Esophagus muscularis mucosa (tissue), 4 donors: ENCODE measurements around the gene ERO1B.

Source experiments
- CTCF ChIP-seq, 3 experiments: fragments of 200-600 bp in 2 of 3; fragments of 450-650 bp in 1 of 3; sonication (generic) in 2 of 3; IDR thresholded peaks; one replicate each; pipeline ENCODE4 v1.5.1; 2017 to 2019; ENCODE audit warnings: antibody characterized with exemption in 3 of 3, mild to moderate bottlenecking in 2 of 3, moderate library complexity in 1 of 3
- EP300 ChIP-seq: sonication (generic); formaldehyde crosslinking; IDR thresholded peaks from one replicate; pipeline ENCODE4 v1.6.1; 2017; ENCODE audit warnings: antibody characterized with exemption
- POLR2A ChIP-seq: fragments of 450-650 bp; IDR thresholded peaks from one replicate; pipeline ENCODE4 v1.6.1; 2017; ENCODE audit warnings: antibody characterized with exemption, moderate library complexity, mild to moderate bottlenecking, low read depth
- POLR2AphosphoS5 ChIP-seq, 2 donors: sonication (generic); formaldehyde crosslinking; IDR thresholded peaks; one replicate each; pipeline ENCODE4 v1.6.1; 2017; ENCODE audit warnings: antibody characterized with exemption in 2 of 2

- TF ChIP-seq CTCF (IDR thresholded peaks at IDR 0.05): no peak
- TF ChIP-seq POLR2A: no peak
- no peak for TF ChIP-seq EP300
- no peak for TF ChIP-seq POLR2AphosphoS5 (IDR thresholded peaks at IDR 0.05)
Measured at GRCh38 chr1:236173174-236173767, 108.5 kb downstream of the ERO1B start.
